Bronchial epithelial cell (primary cell): ENCODE measurements around the gene OR5W2. TPM values are rescaled to one million over a fixed set of nuclear protein-coding genes. Genes with fewer than 3 reads are reported as not detected.
A peak's percentile ranks its signal among the peaks of the same experiment; 100 is the strongest.

ENCODE experiments used
- DNase-seq: peaks from one replicate; pipeline ENCODE4 v3.0.0-alpha.2; 2010; ENCODE audit warnings: low read depth
- FAIRE-seq: peaks from 2 replicates; lab custom pipeline; 2011; peaks lifted over from hg19 to GRCh38; lab: Jason Lieb, UNC
- H3K27me3 ChIP-seq: 2 replicates; pipeline ENCODE4 v1.5.1; 2011; ENCODE audit warnings: low read length; ENCODE audit not compliant: control insufficient read depth, insufficient read depth
- H3K36me3 ChIP-seq: 2 replicates; pipeline ENCODE4 v1.5.1; 2011; ENCODE audit warnings: low read length; ENCODE audit not compliant: control insufficient read depth, insufficient read depth
- H3K4me3 ChIP-seq: 2 replicates; pipeline ENCODE4 v1.5.1; 2011; ENCODE audit warnings: mild to moderate bottlenecking, low read depth, low read length, control low read depth
- CTCF ChIP-seq: IDR thresholded peaks from 2 replicates; pipeline ENCODE4 v1.5.1; 2011; ENCODE audit warnings: mild to moderate bottlenecking, moderate library complexity, low read length, control low read depth, inconsistent platforms; ENCODE audit not compliant: insufficient read depth, severe bottlenecking
- total RNA-seq: library from RNA; depleted of rRNA; stranded (reverse); fragments of >200 nt; gene quantifications from 2 replicates; pipeline ENCODE4 v1.2.1, GENCODE V29; 2014

Gene OR5W2
- not detected in 2 replicates for total RNA-seq

- FAIRE-seq (no peak), DNase-seq (no peak)
- Histone ChIP-seq H3K4me3 (no peak within 1 kb of the TSS), H3K36me3 (no peaks in the 10 kb centered on the region), H3K27me3 (no peaks in the 10 kb centered on the region)
- TF ChIP-seq CTCF: no peak
These were observed at the start of gene OR5W2 for GRCh38 chr11:55914482-55914881. OR5W2 (minus strand) TSS chr11:55914582; CDS start chr11:55914582, 0 bp downstream.

- FAIRE-seq: no peak
- Histone ChIP-seq H3K36me3 (no peaks in the 10 kb centered on the region), H3K4me3 (no peak overlapping the region), H3K27me3 (no peaks in the 10 kb centered on the region)
- TF ChIP-seq CTCF: no peak
- DNase-seq: no peak
These were observed 42.1 kb upstream of the OR5W2 start for GRCh38 chr11:55956521-55956920.

- no peak for DNase-seq
These were observed 34.9 kb upstream of the OR5W2 start for GRCh38 chr11:55949330-55949729.

GRCh38 chr11:55942785-55943392 is 28.5 kb upstream of the OR5W2 start:
- Histone ChIP-seq H3K4me3 (no peak overlapping the region), H3K36me3 (no peaks in the 10 kb centered on the region), H3K27me3 (no peaks in the 10 kb centered on the region)
- DNase-seq (peak; percentile 61), FAIRE-seq (no peak)
- peak; percentile 32 for TF ChIP-seq CTCF

More at GRCh38 chr11:55949330-55949729, 34.9 kb upstream of the OR5W2 start:
- Histone ChIP-seq H3K36me3 (no peaks in the 10 kb centered on the region), H3K27me3 (no peaks in the 10 kb centered on the region), H3K4me3 (no peak overlapping the region)
- FAIRE-seq: no peak
- no peak for TF ChIP-seq CTCF

- DNase-seq: no peak
- Histone ChIP-seq H3K27me3 (no peaks in the 10 kb centered on the region), H3K4me3 (no peak within 1 kb of the TSS), H3K36me3 (no peaks in the 10 kb centered on the region)
- FAIRE-seq: no peak
- TF ChIP-seq CTCF: no peak
These were observed 21.9 kb upstream of the OR5W2 start, which contains the start of gene OR5I1 for GRCh38 chr11:55936300-55936699. OR5I1 (minus strand) TSS chr11:55936400; CDS start chr11:55936400, 0 bp downstream.

GRCh38 chr11:55920537-55920936 is 6.2 kb upstream of the OR5W2 start:
- no peaks in the 10 kb centered on the region for H3K27me3 ChIP-seq
- FAIRE-seq: no peak
- no peak for TF ChIP-seq CTCF
- H3K36me3 ChIP-seq: no peaks in the 10 kb centered on the region
- no peak for DNase-seq
- H3K4me3 ChIP-seq: no peak overlapping the region
